ENCODE results near the gene PRMT7.

Gene PRMT7

GRCh38 chr16:68359398-68360191 is 48.8 kb downstream of the PRMT7 start:
- H3K4me3 ChIP-seq (ENCODE audit: low read depth, low read length): no peak overlapping the region
- DNase-seq (ENCODE audit: low read depth): no peak

DNA sequence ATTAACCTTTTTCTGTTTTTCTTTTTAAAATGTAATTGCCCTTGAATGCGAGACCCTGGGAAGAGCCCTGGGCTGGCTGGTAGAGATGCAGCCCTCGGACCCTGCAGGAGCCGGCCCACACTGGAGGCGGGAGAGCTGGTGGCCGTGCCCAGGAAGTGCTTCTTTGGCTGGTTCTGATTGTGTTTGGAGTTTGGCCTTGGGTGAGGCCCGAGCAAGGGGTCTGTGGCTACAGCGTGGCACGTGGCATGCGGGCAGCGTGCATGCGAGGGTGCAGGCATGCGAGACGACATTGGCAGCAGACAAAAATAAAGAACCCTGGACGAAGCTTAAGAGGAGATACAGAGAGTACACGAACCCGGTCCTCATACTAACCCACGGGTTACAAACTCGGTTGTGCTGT is 49.7 kb downstream of the PRMT7 start:
- no peak for DNase-seq (ENCODE audit: low read depth)

GRCh38 chr16:68360956-68361355 is 50.1 kb downstream of the PRMT7 start:
- no peak overlapping the region for H3K4me3 ChIP-seq (ENCODE audit: low read depth, low read length)
- DNase-seq (ENCODE audit: low read depth): no peak

More for the DNA sequence above, 49.7 kb downstream of the PRMT7 start:
- no peak overlapping the region for H3K4me3 ChIP-seq (ENCODE audit: low read depth, low read length)

GRCh38 chr16:68361485-68361884 is 50.7 kb downstream of the PRMT7 start:
- no peak for DNase-seq (ENCODE audit: low read depth)
- no peak overlapping the region for H3K4me3 ChIP-seq (ENCODE audit: low read depth, low read length)

DNA sequence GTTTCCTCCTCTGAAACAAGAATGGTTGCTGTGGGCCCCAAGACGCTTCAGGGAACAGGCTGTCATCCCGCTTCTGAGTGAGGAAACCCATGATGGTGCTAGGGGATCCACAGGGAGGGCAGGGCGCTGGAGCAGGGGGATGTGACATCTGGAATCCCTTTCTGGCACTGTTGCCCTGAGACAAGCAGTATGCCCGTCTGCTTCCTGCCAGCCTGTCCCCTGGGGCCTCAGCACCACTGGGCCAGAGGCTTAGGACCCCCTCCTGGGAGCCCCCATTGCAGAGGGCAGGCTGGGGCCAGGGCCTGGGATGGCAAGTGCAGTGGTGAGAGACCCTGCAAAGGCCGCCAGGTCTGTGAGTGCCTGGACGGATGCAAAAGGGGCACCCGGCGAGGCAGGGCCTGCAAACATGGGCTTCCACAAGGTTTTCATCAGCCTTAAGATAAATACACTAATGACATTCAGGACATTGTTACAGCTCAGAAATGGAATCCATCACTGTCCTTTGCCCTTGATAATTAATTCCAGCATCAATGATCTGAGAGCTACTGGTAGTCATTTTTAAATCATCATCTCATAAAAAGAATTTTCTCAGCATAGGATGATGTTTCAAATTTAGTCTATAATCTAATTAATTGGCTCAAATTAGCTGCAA is 51.6 kb downstream of the PRMT7 start:
- DNase-seq (ENCODE audit: low read depth): no peak
- H3K4me3 ChIP-seq (ENCODE audit: low read depth, low read length): no peak overlapping the region

- no peak for DNase-seq (ENCODE audit: low read depth)
- no peak overlapping the region for H3K4me3 ChIP-seq (ENCODE audit: low read depth, low read length)
Observed at GRCh38 chr16:68362947-68363657, 52.3 kb downstream of the PRMT7 start.

DNA sequence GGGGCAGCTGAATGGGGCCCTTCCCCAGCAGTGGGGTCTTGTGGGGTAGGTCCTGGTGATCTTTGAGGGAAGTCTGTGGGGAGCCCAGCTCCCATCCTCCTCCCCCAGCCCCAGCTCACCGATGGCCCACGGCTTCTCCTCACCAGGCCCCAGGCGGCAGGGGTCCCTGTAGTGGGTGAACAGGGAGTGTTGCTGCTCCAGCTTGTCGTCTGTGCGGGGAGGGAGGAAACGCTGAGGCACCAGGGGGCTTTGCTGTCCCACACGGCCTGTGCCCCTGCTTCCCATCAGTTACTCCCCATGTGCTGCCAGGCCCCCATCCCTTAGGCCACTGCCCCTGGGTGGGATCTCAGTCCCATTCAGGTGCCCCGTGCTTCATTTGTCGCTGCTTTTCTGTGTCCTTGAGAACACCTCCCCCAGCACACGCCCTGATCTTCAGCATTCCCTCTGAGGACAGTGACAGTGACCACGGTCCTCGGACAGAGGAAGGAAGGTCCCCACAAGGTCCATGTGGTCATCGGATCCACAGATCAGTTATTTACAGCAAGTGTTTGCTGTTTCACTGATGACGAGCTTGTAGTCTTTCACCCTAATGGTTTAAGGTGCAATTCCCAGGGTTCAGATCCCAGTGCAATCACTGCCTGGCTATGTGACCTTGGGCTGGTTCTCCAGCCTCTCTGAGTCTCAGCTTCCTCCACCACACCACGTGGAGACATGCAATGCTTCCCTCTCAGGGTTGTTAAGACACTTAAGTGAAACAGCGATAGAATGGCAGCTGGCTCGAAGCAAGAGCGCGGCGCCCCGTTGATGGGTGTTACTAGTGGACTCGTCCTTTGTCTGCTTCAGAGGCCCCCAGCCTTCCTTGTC is 53.1 kb downstream of the PRMT7 start:
- DNase-seq (ENCODE audit: low read depth): no peak
- no peak overlapping the region for H3K4me3 ChIP-seq (ENCODE audit: low read depth, low read length)

GRCh38 chr16:68364561-68364998 is 53.8 kb downstream of the PRMT7 start:
- no peak overlapping the region for H3K4me3 ChIP-seq (ENCODE audit: low read depth, low read length)
- DNase-seq (ENCODE audit: low read depth): no peak

GRCh38 chr16:68365167-68365817 is 54.5 kb downstream of the PRMT7 start:
- no peak for DNase-seq (ENCODE audit: low read depth)
- H3K4me3 ChIP-seq (ENCODE audit: low read depth, low read length): no peak overlapping the region

DNA sequence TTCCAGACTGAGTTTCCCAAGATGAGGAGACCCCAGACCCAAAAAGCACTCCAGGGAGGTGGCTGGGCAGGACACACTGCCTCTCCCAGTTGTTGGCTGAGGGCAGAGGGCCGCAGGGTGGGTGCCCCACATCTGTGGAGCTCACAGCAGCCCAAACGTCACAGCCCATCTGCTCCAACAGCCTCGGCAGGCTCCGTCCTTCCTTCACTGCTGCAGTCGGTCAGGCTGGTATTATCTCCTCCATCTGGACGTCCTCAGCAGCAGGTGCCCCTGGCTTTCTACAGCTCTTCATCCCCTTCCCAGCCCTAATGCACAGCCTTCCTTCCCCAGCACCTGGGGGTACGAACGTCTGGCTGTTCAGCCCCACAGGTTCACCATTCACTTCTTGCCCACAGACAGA is 55.2 kb downstream of the PRMT7 start:
- H3K4me3 ChIP-seq (ENCODE audit: low read depth, low read length): no peak overlapping the region
- no peak for DNase-seq (ENCODE audit: low read depth)

GRCh38 chr16:68367030-68367429 is 56.2 kb downstream of the PRMT7 start:
- no peak overlapping the region for H3K4me3 ChIP-seq (ENCODE audit: low read depth, low read length)
- DNase-seq (ENCODE audit: low read depth): no peak

- no peak overlapping the region for H3K4me3 ChIP-seq (ENCODE audit: low read depth, low read length)
- DNase-seq (ENCODE audit: low read depth): no peak
Observed at GRCh38 chr16:68367440-68367839, 56.6 kb downstream of the PRMT7 start.

GRCh38 chr16:68367891-68368290 is 57.1 kb downstream of the PRMT7 start:
- no peak for DNase-seq (ENCODE audit: low read depth)
- no peak overlapping the region for H3K4me3 ChIP-seq (ENCODE audit: low read depth, low read length)

GRCh38 chr16:68368301-68368888 is 57.6 kb downstream of the PRMT7 start:
- no peak overlapping the region for H3K4me3 ChIP-seq (ENCODE audit: low read depth, low read length)
- no peak for DNase-seq (ENCODE audit: low read depth)

GRCh38 chr16:68369168-68369567 is 58.3 kb downstream of the PRMT7 start:
- no peak for DNase-seq (ENCODE audit: low read depth)
- H3K4me3 ChIP-seq (ENCODE audit: low read depth, low read length): no peak overlapping the region

- H3K4me3 ChIP-seq (ENCODE audit: low read depth, low read length): no peak overlapping the region
- DNase-seq (ENCODE audit: low read depth): no peak
Observed at GRCh38 chr16:68369697-68370580, 59.1 kb downstream of the PRMT7 start.

DNA sequence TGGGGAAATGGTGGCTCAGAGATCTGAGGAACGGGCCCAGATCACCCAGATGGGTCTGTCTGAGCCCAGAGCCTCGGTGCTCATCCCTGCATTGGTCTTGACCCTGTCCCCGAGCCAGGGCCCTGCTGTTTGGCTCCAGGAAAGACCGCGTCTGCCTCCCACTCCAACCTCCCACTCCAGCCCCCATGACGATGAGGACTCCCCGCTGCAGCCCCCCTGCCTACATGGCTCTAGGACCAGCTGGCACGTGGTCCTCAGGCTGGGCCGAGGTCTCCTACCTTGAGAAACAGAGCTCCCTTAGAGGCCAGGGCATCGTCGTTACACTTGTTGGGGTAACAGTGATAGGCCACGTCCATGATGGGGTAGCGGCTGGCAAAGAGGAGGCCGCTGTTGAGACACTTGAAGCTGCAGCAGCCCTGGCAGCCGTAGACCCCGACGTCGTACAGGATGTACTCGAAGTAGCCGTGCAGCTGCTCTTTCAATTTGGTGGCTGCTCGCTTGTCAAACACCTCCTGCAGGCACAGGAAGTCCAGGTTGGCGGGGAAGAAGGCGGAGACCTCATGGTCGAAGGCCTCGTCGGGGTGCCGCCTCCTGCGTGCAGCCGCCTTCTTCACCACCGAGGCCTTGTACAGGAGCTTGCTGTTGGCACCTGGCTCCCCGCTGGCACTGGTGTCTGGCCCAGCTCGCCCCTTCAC is 59.9 kb downstream of the PRMT7 start:
- DNase-seq (ENCODE audit: low read depth): no peak
- no peak overlapping the region for H3K4me3 ChIP-seq (ENCODE audit: low read depth, low read length)
